Panc1 (cell line): Measurements from ENCODE around the gene GREB1. TPM values are rescaled to one million over a fixed set of nuclear protein-coding genes. Genes with fewer than 3 reads are reported as not detected.

Experiments used
- ATAC-seq: fragments of 200-7000 bp; cut with Tn5 transposase; 2 replicates; pipeline ENCODE4 v1.9.1; 2020; ENCODE audit warnings: mild to moderate bottlenecking, moderate library complexity
- Bru-seq: library from RNA; stranded (reverse); fragments of 400-500 nt; gene quantifications from one replicate; lab custom pipeline; 2021; lab: Mats Ljungman, UMichigan
- BruChase-seq, 2 experiments: library from RNA; stranded (reverse); fragments of 400-500 nt; gene quantifications; one replicate each; lab custom pipeline; 2021; lab: Mats Ljungman, UMichigan
- BruUV-seq: library from RNA; stranded (reverse); fragments of 400-500 nt; replicated peaks from 2 replicates; lab custom pipeline; 2021; lab: Mats Ljungman, UMichigan
- CTCF ChIA-PET: fragments of 300-600 bp; sonication (Branson Sonifier 250); formaldehyde crosslinking; loops from one replicate; lab custom pipeline; 2022; ENCODE audit warnings: antibody characterized with exemption; lab: Charles Lee
- POLR2A ChIA-PET: fragments of 300-600 bp; sonication (Branson Sonifier 250); formaldehyde crosslinking; loops from one replicate; lab custom pipeline; 2022; ENCODE audit warnings: antibody characterized with exemption; lab: Charles Lee
- DNase-seq: peaks from one replicate; pipeline ENCODE4 v3.0.0-alpha.2; 2010; ENCODE audit warnings: low read depth, low spot score
- H3K27ac ChIP-seq: 2 replicates; pipeline ENCODE4 v1.5.1; 2011; ENCODE audit warnings: mild to moderate bottlenecking, low read length, inconsistent platforms
- H3K27me3 ChIP-seq: fragments of 200-500 bp; sonication (Bioruptor generic); 2 replicates; pipeline ENCODE4 v1.6.0; 2014; ENCODE audit warnings: low read length, inconsistent platforms; ENCODE audit not compliant: control insufficient read depth, insufficient read depth
- H3K36me3 ChIP-seq: fragments of 200-500 bp; sonication (Bioruptor generic); 2 replicates; pipeline ENCODE4 v1.5.1; 2014; ENCODE audit warnings: inconsistent platforms, mild to moderate bottlenecking, low read length, moderate library complexity; ENCODE audit not compliant: control insufficient read depth, insufficient read depth
- H3K4me1 ChIP-seq: 2 replicates; pipeline ENCODE4 v1.5.1; 2011; ENCODE audit warnings: inconsistent platforms, mild to moderate bottlenecking, low read length, moderate library complexity; ENCODE audit not compliant: control insufficient read depth, insufficient read depth
- H3K4me3 ChIP-seq, 2 experiments: 2 replicates each; pipeline ENCODE4 v1.5.1; 2011 to 2012; ENCODE audit warnings: low read depth in 2 of 2, low read length in 2 of 2, mild to moderate bottlenecking in 2 of 2, inconsistent platforms in 1 of 2, moderate library complexity in 1 of 2
- H3K9me3 ChIP-seq: fragments of 200-500 bp; sonication (Bioruptor generic); 2 replicates; pipeline ENCODE4 v1.5.1; 2014; ENCODE audit warnings: low read depth, mild to moderate bottlenecking, inconsistent platforms, low read length, moderate library complexity; ENCODE audit not compliant: control insufficient read depth, insufficient read depth
- POLR2AphosphoS5 ChIP-seq: IDR thresholded peaks from 2 replicates; pipeline ENCODE4 v1.6.1; 2012; ENCODE audit warnings: mild to moderate bottlenecking, low read depth, low read length, moderate library complexity
- SIN3A ChIP-seq: IDR thresholded peaks from 2 replicates; pipeline ENCODE4 v1.6.1; 2012; ENCODE audit warnings: low read depth, mild to moderate bottlenecking, low read length, moderate library complexity, borderline replicate concordance; ENCODE audit not compliant: insufficient read depth
- TCF7L2 ChIP-seq: IDR thresholded peaks from 2 replicates; pipeline ENCODE4 v1.6.1; 2011; ENCODE audit warnings: mild to moderate bottlenecking, low read depth, low read length, inconsistent platforms
- in situ Hi-C: cut with HindIII; loops from 2 replicates; pipeline ENCODE4 v1.10.0; 2016; ENCODE audit warnings: low sequenced_read_pairs, low pct_unique_long_range_greater_than_20kb
- intact Hi-C: fragments of 100-400 bp; cut with micrococcal nuclease; formaldehyde crosslinking; loops from one replicate; pipeline ENCODE4 v1.10.0; 2022; ENCODE audit not compliant: unreplicated experiment
- long read RNA-seq: library from polyadenylated mRNA; unstranded; transcript quantifications from one replicate; pipeline ENCODE4 v2.0.0, GENCODE V29; 2021; ENCODE audit not compliant: unreplicated experiment
- polyA plus RNA-seq: library from polyadenylated mRNA; unstranded; fragments of >200 nt; gene quantifications from one replicate; pipeline ENCODE4 v1.2.1, GENCODE V29; 2012; ENCODE audit warnings: missing spikeins; ENCODE audit not compliant: insufficient read length
- total RNA-seq: library from RNA; stranded (reverse); gene quantifications from one replicate; pipeline ENCODE4 v1.2.1, GENCODE V29; 2021; ENCODE audit not compliant: unreplicated experiment
- TF ChIP-seq, protein P1 (sequence below), 2 experiments: IDR thresholded peaks; 2 replicates each; pipeline ENCODE4 v1.6.1; 2011 to 2012; ENCODE audit warnings: low read depth in 2 of 2, control low read depth in 1 of 2, low read length in 1 of 2, mild to moderate bottlenecking in 1 of 2, moderate library complexity in 1 of 2; ENCODE audit not compliant: insufficient read depth in 1 of 2
- TF ChIP-seq, protein P2 (sequence below): fragments of 450-650 bp; IDR thresholded peaks from 2 replicates; pipeline ENCODE4 v1.5.1; 2017; ENCODE audit warnings: mild to moderate bottlenecking

Gene GREB1, protein sequence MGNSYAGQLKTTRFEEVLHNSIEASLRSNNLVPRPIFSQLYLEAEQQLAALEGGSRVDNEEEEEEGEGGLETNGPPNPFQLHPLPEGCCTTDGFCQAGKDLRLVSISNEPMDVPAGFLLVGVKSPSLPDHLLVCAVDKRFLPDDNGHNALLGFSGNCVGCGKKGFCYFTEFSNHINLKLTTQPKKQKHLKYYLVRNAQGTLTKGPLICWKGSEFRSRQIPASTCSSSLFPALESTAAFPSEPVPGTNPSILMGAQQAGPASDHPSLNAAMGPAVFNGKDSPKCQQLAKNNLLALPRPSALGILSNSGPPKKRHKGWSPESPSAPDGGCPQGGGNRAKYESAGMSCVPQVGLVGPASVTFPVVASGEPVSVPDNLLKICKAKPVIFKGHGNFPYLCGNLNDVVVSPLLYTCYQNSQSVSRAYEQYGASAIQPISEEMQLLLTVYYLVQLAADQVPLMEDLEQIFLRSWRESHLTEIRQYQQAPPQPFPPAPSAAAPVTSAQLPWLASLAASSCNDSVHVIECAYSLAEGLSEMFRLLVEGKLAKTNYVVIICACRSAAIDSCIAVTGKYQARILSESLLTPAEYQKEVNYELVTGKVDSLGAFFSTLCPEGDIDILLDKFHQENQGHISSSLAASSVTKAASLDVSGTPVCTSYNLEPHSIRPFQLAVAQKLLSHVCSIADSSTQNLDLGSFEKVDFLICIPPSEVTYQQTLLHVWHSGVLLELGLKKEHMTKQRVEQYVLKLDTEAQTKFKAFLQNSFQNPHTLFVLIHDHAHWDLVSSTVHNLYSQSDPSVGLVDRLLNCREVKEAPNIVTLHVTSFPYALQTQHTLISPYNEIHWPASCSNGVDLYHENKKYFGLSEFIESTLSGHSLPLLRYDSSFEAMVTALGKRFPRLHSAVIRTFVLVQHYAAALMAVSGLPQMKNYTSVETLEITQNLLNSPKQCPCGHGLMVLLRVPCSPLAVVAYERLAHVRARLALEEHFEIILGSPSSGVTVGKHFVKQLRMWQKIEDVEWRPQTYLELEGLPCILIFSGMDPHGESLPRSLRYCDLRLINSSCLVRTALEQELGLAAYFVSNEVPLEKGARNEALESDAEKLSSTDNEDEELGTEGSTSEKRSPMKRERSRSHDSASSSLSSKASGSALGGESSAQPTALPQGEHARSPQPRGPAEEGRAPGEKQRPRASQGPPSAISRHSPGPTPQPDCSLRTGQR (N-terminal part only)
- 0.90 TPM for total RNA-seq
- 0.31 TPM for polyA plus RNA-seq
- Bru-seq, nascent RNA: percentile 27 among the genes with signal in this experiment
- percentile 30 among the genes with signal in this experiment for BruChase-seq, experiment 1, labeled RNA remaining after a 2-hour chase
- percentile 31 among the genes with signal in this experiment for BruChase-seq, experiment 2, labeled RNA remaining after a 6-hour chase
- long read RNA-seq: 0 reads

DNA sequence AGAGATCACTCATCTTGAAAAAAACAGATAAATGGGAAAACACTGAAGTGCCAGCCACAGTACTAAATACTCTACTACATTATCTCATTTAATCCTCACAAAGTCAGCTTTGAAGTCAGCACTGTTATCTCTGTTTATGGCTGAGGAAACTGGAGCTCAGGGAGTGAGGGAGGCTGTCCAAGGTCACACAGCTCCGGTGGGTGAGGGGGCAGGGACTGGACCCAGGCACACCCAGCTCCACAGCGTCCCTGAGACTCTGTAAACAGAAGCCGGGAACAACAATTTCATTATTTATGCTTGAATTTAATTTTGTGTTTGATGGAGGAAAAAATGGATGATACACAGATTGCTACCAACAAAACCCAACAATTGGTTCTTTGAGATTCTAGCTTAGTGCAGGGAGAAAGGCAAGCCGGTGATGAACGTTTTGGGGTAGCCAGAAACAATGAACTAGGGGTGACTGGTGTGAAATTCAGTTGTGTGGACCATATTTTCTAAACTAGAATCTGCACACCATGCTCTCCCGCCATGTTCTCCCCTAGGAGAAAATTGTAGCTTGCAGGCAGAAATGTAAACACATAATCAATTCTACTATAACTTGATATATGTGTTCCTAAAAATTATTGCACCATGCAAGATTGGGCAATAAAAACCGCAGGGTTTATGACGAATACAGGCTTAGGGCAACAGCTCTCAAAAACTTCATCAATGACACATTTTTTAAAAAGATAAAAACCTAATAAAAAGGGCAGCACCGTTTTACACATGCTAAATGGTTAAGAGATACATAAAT is at the start of gene GREB1:
GREB1 (plus strand) TSS at position 768 of the 793 bp plus-strand sequence. CDS start 22,570 bp downstream, outside the sequence.
- no peaks in the 10 kb centered on the region for H3K4me1 ChIP-seq
- H3K4me3 ChIP-seq: no peak within 1 kb of the TSS
- no peak for DNase-seq
- TF ChIP-seq POLR2AphosphoS5 (no peak), SIN3A (no peak), TCF7L2 (no peak)
- TF ChIP-seq, protein P1, sequence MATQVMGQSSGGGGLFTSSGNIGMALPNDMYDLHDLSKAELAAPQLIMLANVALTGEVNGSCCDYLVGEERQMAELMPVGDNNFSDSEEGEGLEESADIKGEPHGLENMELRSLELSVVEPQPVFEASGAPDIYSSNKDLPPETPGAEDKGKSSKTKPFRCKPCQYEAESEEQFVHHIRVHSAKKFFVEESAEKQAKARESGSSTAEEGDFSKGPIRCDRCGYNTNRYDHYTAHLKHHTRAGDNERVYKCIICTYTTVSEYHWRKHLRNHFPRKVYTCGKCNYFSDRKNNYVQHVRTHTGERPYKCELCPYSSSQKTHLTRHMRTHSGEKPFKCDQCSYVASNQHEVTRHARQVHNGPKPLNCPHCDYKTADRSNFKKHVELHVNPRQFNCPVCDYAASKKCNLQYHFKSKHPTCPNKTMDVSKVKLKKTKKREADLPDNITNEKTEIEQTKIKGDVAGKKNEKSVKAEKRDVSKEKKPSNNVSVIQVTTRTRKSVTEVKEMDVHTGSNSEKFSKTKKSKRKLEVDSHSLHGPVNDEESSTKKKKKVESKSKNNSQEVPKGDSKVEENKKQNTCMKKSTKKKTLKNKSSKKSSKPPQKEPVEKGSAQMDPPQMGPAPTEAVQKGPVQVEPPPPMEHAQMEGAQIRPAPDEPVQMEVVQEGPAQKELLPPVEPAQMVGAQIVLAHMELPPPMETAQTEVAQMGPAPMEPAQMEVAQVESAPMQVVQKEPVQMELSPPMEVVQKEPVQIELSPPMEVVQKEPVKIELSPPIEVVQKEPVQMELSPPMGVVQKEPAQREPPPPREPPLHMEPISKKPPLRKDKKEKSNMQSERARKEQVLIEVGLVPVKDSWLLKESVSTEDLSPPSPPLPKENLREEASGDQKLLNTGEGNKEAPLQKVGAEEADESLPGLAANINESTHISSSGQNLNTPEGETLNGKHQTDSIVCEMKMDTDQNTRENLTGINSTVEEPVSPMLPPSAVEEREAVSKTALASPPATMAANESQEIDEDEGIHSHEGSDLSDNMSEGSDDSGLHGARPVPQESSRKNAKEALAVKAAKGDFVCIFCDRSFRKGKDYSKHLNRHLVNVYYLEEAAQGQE (IDR thresholded peaks at IDR 0.05; ENCODE audit: insufficient read depth in 1 of 2, low read depth in 2 of 2, low read length in 1 of 2): no peak
- TF ChIP-seq, protein P2, sequence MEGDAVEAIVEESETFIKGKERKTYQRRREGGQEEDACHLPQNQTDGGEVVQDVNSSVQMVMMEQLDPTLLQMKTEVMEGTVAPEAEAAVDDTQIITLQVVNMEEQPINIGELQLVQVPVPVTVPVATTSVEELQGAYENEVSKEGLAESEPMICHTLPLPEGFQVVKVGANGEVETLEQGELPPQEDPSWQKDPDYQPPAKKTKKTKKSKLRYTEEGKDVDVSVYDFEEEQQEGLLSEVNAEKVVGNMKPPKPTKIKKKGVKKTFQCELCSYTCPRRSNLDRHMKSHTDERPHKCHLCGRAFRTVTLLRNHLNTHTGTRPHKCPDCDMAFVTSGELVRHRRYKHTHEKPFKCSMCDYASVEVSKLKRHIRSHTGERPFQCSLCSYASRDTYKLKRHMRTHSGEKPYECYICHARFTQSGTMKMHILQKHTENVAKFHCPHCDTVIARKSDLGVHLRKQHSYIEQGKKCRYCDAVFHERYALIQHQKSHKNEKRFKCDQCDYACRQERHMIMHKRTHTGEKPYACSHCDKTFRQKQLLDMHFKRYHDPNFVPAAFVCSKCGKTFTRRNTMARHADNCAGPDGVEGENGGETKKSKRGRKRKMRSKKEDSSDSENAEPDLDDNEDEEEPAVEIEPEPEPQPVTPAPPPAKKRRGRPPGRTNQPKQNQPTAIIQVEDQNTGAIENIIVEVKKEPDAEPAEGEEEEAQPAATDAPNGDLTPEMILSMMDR: no peak
- H3K27ac ChIP-seq: no peak within 1 kb of the TSS
- ChIA-PET CTCF (no interaction called here), POLR2A (no interaction called here)
- H3K9me3 ChIP-seq: no peaks in the 10 kb centered on the region
- H3K27me3 ChIP-seq: peaks cover 39% of the 10 kb centered on the region
- BruUV-seq: no TSS peak
- no peaks in the 10 kb centered on the region for H3K36me3 ChIP-seq
- no peak for ATAC-seq
- in situ Hi-C loops: no loop called here
- intact Hi-C loops: no loop called here
